HepG2 (cell line): ENCODE measurements around the gene SAMD4A. TPM values are rescaled to one million over a fixed set of nuclear protein-coding genes. Genes with fewer than 3 reads are reported as not detected.

Experiments
- ATAC-seq: fragments of 200-7000 bp; cut with Tn5 transposase; 3 replicates; pipeline ENCODE4 v1.9.1; 2020; ENCODE audit warnings: mild to moderate bottlenecking, moderate library complexity
- BruUV-seq: library from RNA; stranded (reverse); fragments of 400-500 nt; replicated peaks from 2 replicates; lab custom pipeline; 2021; lab: Mats Ljungman, UMichigan
- CTCF ChIA-PET: fragments of 300-600 bp; formaldehyde crosslinking; extraction: SDS; loops from one replicate; lab custom pipeline; 2021; ENCODE audit warnings: low total read pairs, inconsistent platforms, low intra/inter-chr PET ratio; lab: Yijun Ruan, JAX
- POLR2A ChIA-PET: fragments of 350-600 bp; sonication (Branson Sonifier 250); formaldehyde crosslinking; loops from one replicate; lab custom pipeline; 2020; ENCODE audit warnings: antibody characterized with exemption, inconsistent platforms; lab: Yijun Ruan, JAX
- DNase-seq: peaks from one replicate; pipeline ENCODE4 v3.0.0-alpha.2; 2015; ENCODE audit warnings: low spot score
- FAIRE-seq: peaks from 3 replicates; lab custom pipeline; 2011; peaks lifted over from hg19 to GRCh38; lab: Jason Lieb, UNC
- H2AFZ ChIP-seq: one replicate; pipeline ENCODE4 v1.6.1; 2011; ENCODE audit warnings: low read length, inconsistent platforms
- H3K27ac ChIP-seq: fragments of 300-600 bp; 3 replicates; pipeline ENCODE4 v1.8.0; 2011; ENCODE audit warnings: mixed run types, mild to moderate bottlenecking, mixed read lengths, low read length, inconsistent platforms; ENCODE audit not compliant: insufficient read depth; ENCODE audit errors: extremely low read length
- H3K27me3 ChIP-seq, 2 experiments: fragments of 200-600 bp in 1 of 2; 2 replicates in 1 of 2; 3 replicates in 1 of 2; pipeline versions ENCODE4 v1.6.0 to v1.8.0; 2011; ENCODE audit warnings: low read length in 2 of 2, mild to moderate bottlenecking in 2 of 2, moderate library complexity in 2 of 2, inconsistent platforms in 1 of 2; ENCODE audit not compliant: insufficient read depth in 2 of 2, control insufficient read depth in 1 of 2
- H3K36me3 ChIP-seq, 2 experiments: fragments of 200-600 bp in 1 of 2; replicated peaks in 1 of 2; 2 replicates in 1 of 2; 3 replicates in 1 of 2; pipeline versions ENCODE4 v1.5.1 to v1.8.0; 2011; ENCODE audit warnings: low read length in 2 of 2, inconsistent platforms in 1 of 2; ENCODE audit not compliant: insufficient read depth in 2 of 2, control insufficient read depth in 1 of 2
- H3K4me1 ChIP-seq: 2 replicates; pipeline ENCODE4 v1.5.1; 2012; ENCODE audit warnings: low read length, inconsistent platforms; ENCODE audit not compliant: insufficient read depth
- H3K4me2 ChIP-seq: 2 replicates; pipeline ENCODE4 v1.6.0; 2011; ENCODE audit warnings: low read depth, low read length, inconsistent platforms
- H3K4me3 ChIP-seq, 3 experiments: fragments of 200-600 bp in 1 of 3; sonication (generic), shearing (Covaris generic) in 1 of 3; replicated peaks in 1 of 3; 2 replicates each; pipeline ENCODE4 v1.5.1; 2011 to 2016; ENCODE audit warnings: low read length in 3 of 3, inconsistent platforms in 2 of 3, low read depth in 2 of 3, mild to moderate bottlenecking in 2 of 3, control low read depth in 1 of 3, mixed read lengths in 1 of 3; ENCODE audit not compliant: insufficient read depth in 1 of 3
- H3K79me2 ChIP-seq: one replicate; pipeline ENCODE4 v1.6.1; 2011; ENCODE audit warnings: low read length, inconsistent platforms; ENCODE audit not compliant: insufficient read depth
- H3K9ac ChIP-seq: 2 replicates; pipeline ENCODE4 v1.6.0; 2011; ENCODE audit warnings: mild to moderate bottlenecking, low read depth, low read length, inconsistent platforms; ENCODE audit not compliant: insufficient read depth
- H3K9me3 ChIP-seq: 2 replicates; pipeline ENCODE4 v1.5.1; 2012; ENCODE audit warnings: mild to moderate bottlenecking, low read length
- H4K20me1 ChIP-seq: 2 replicates; pipeline ENCODE4 v1.6.0; 2011; ENCODE audit warnings: inconsistent platforms, mild to moderate bottlenecking, low read length, moderate library complexity; ENCODE audit not compliant: insufficient read depth
- CHCHD3 ChIP-seq: sonication (generic); formaldehyde crosslinking; IDR thresholded peaks from 2 replicates; pipeline ENCODE4 v1.8.0; 2022; ENCODE audit warnings: mild to moderate bottlenecking, missing genetic modification reagents, moderate library complexity
- ETV5 ChIP-seq: IDR thresholded peaks from 2 replicates; pipeline ENCODE4 v1.6.1; 2018; ENCODE audit warnings: missing biosample characterization, missing genetic modification reagents, inconsistent platforms, borderline replicate concordance
- HINFP ChIP-seq: sonication (generic); formaldehyde crosslinking; IDR thresholded peaks from 2 replicates; pipeline ENCODE4 v1.4.0; 2020; ENCODE audit warnings: low read depth, mild to moderate bottlenecking, missing genetic modification reagents
- HNF4G ChIP-seq, 2 experiments: sonication (generic) in 1 of 2; formaldehyde crosslinking in 1 of 2; IDR thresholded peaks; 2 replicates each; pipeline versions ENCODE4 v1.4.0 to v1.6.1; 2011 to 2020; ENCODE audit warnings: borderline replicate concordance in 2 of 2, low read depth in 2 of 2, mild to moderate bottlenecking in 2 of 2, low read length in 1 of 2, missing genetic modification reagents in 1 of 2, moderate library complexity in 1 of 2
- MBD4 ChIP-seq: IDR thresholded peaks from 2 replicates; pipeline ENCODE4 v1.6.1; 2012; ENCODE audit warnings: low read length, inconsistent platforms, borderline replicate concordance
- NONO ChIP-seq, 2 experiments: fragments of 450-650 bp in 1 of 2; sonication (generic) in 1 of 2; formaldehyde crosslinking in 1 of 2; IDR thresholded peaks in 1 of 2; conservative IDR thresholded peaks in 1 of 2; 2 replicates each; pipeline versions ENCODE4 v1.6.1 to v1.8.0; 2017 to 2022; ENCODE audit warnings: mild to moderate bottlenecking in 1 of 2, missing genetic modification reagents in 1 of 2, moderate library complexity in 1 of 2
- RELA ChIP-seq: sonication (generic); formaldehyde crosslinking; IDR thresholded peaks from 2 replicates; pipeline ENCODE4 v1.4.0; 2020; ENCODE audit warnings: missing genetic modification reagents
- ZBTB44 ChIP-seq: sonication (generic); formaldehyde crosslinking; IDR thresholded peaks from 2 replicates; pipeline ENCODE4 v1.4.0; 2020; ENCODE audit warnings: missing genetic modification reagents
- ZNF124 ChIP-seq: sonication (generic); formaldehyde crosslinking; IDR thresholded peaks from 2 replicates; pipeline ENCODE4 v1.4.0; 2020; ENCODE audit warnings: missing genetic modification reagents
- ZNF235 ChIP-seq: sonication (generic); formaldehyde crosslinking; IDR thresholded peaks from 2 replicates; pipeline ENCODE4 v1.8.1; 2023; ENCODE audit warnings: mild to moderate bottlenecking, missing genetic modification reagents, borderline replicate concordance
- ZXDC ChIP-seq: sonication (generic); formaldehyde crosslinking; IDR thresholded peaks from 2 replicates; pipeline ENCODE4 v1.5.0; 2020; ENCODE audit warnings: mild to moderate bottlenecking, missing genetic modification reagents
- WGBS: methylation state at CpG from one replicate; pipeline ENCODE4 v1.1.6; 2017; ENCODE audit warnings: low lambda C conversion rate; 5-methylcytosine and 5-hydroxymethylcytosine counted together
- in situ Hi-C: cut with HindIII; loops from 2 replicates; pipeline ENCODE4 v1.10.0; 2017; ENCODE audit warnings: low pct_unique_long_range_greater_than_20kb; ENCODE audit not compliant: extremely low pct_ligation_motif_present
- intact Hi-C: fragments of 100-400 bp; cut with micrococcal nuclease; formaldehyde crosslinking; loops from one replicate; pipeline ENCODE4 v1.10.0; 2022; ENCODE audit not compliant: unreplicated experiment
- polyA plus RNA-seq, 8 experiments: library from polyadenylated mRNA; depleted of rRNA in 3 of 8; stranded (reverse) in 7 of 8; unstranded in 1 of 8; fragments of >200 nt; fragmentation: Illumina TruSeq in 4 of 8; extraction: Trizol in 4 of 8; gene quantifications; 2 replicates each; pipeline versions ENCODE4 v1.2.1 to v1.2.3, GENCODE V29; 2011 to 2016; ENCODE audit warnings: low read depth in 4 of 8, missing spikeins in 1 of 8, mixed read lengths in 1 of 8; ENCODE audit not compliant: insufficient read depth in 1 of 8
- total RNA-seq, 5 experiments: library from RNA; depleted of rRNA; stranded (reverse); fragments of >200 nt; fragmentation: Illumina TruSeq; extraction: Trizol; gene quantifications; 2 replicates each; pipeline ENCODE4 v1.2.3, GENCODE V29; 2016; ENCODE audit warnings: low read depth in 1 of 5

SAMD4A gene
- total and polyA plus RNA-seq, 2 of the 13 experiments (the other 11 are each of a cell fraction or from before 2014, with no cell fraction given), result 11.8 to 13.0 TPM

- no peak for FAIRE-seq
- TF ChIP-seq CHCHD3 (CRISPR knock-in tag) (no peak), ZNF235 (CRISPR knock-in tag) (no peak), ZNF124 (no peak), NONO (IDR thresholded peaks at IDR 0.05) (no peak), NONO (CRISPR knock-in tag; conservative IDR thresholded peaks at IDR 0.05) (no peak), ZBTB44 (no peak), MBD4 (no peak), HNF4G (IDR thresholded peaks at IDR 0.05; ENCODE audit: borderline replicate concordance, low read depth, low read length) (no peak), HNF4G (CRISPR knock-in tag; IDR thresholded peaks at IDR 0.05; ENCODE audit: borderline replicate concordance, low read depth) (no peak), ZXDC (no peak), HINFP (CRISPR knock-in tag) (no peak), ETV5 (CRISPR knock-in tag) (no peak), RELA (no peak)
- TF ChIP-seq, all 625 proteins: peak for 0
- H3K4me3 ChIP-seq, result no peak overlapping the region
- H3K4me2 ChIP-seq, result no peak overlapping the region
- H4K20me1 ChIP-seq, result peaks cover 7% of the 10 kb centered on the region; the same call in 1 of the 2 replicates
- no peak for DNase-seq
- peaks cover 3 to 17% of the 10 kb centered on the region in 2 experiments; a peak in 4 of 5 replicates for H3K36me3 ChIP-seq
- no TSS peak for BruUV-seq
- WGBS, result 95% methylated on average over 6 of the region's 6 CpGs
- POLR2A ChIA-PET, result no interaction called here
- in situ Hi-C loops (no loop called here), intact Hi-C loops (no loop called here)
- H3K79me2 ChIP-seq, result peaks cover 20% of the 10 kb centered on the region
- H3K27ac ChIP-seq, result no peak overlapping the region
- no peak for ATAC-seq
- CTCF ChIA-PET, result no interaction called here
- H3K4me1 ChIP-seq, result no peaks in the 10 kb centered on the region
- H3K9ac ChIP-seq, result no peak overlapping the region
- no peaks in the 10 kb centered on the region for H3K27me3 ChIP-seq
- H2AFZ ChIP-seq, result no peak overlapping the region
- H3K9me3 ChIP-seq, result no peaks in the 10 kb centered on the region
These were observed 113.7 kb downstream of the SAMD4A start for GRCh38 chr14:54680651-54681050.
